Nephron progenitor cell (in vitro differentiated cells): ENCODE results near the gene FGF8.
"Not testable (repeated sequence)": the region's sequence is repeated elsewhere in the genome, so short reads cannot be mapped to it uniquely, and the experiment has no call there.

Experiments used
- DNase-seq: peaks from one replicate; pipeline ENCODE4 v3.0.0; 2021
- H3K27ac Mint-ChIP-seq: 2 replicates; pipeline ENCODE4 v1.8.0; 2021; ENCODE audit warnings: mild to moderate bottlenecking, moderate library complexity, mixed read lengths
- H3K27me3 Mint-ChIP-seq: 2 replicates; pipeline ENCODE4 v1.8.0; 2021; ENCODE audit warnings: mild to moderate bottlenecking, low read depth, mixed read lengths; ENCODE audit not compliant: poor library complexity
- H3K36me3 Mint-ChIP-seq: 2 replicates; pipeline ENCODE4 v1.8.0; 2021; ENCODE audit warnings: low read depth, mixed read lengths
- H3K4me1 Mint-ChIP-seq: 2 replicates; pipeline ENCODE4 v1.8.0; 2021; ENCODE audit warnings: mixed read lengths
- H3K4me3 Mint-ChIP-seq: 2 replicates; pipeline ENCODE4 v1.8.0; 2021; ENCODE audit warnings: mild to moderate bottlenecking, moderate library complexity, mixed read lengths
- H3K9me3 Mint-ChIP-seq: 2 replicates; pipeline ENCODE4 v1.8.0; 2021; ENCODE audit warnings: mild to moderate bottlenecking, moderate library complexity, mixed read lengths
- CTCF ChIP-seq: fragments of 200-600 bp; sonication (generic); IDR thresholded peaks from 2 replicates; pipeline ENCODE4 v1.5.0; 2021; ENCODE audit warnings: antibody characterized with exemption

Gene FGF8

GRCh38 chr10:101797403-101798059, 21.6 kb upstream of the FGF8 start:
- no peak for DNase-seq
- no peaks in the 10 kb centered on the region for H3K4me1 Mint-ChIP-seq
- no peak overlapping the region for H3K27ac Mint-ChIP-seq
- peaks cover 92% of the 10 kb centered on the region for H3K36me3 Mint-ChIP-seq
- no peaks in the 10 kb centered on the region for H3K9me3 Mint-ChIP-seq
- H3K27me3 Mint-ChIP-seq, result no peaks in the 10 kb centered on the region
- no peak for TF ChIP-seq CTCF
- H3K4me3 Mint-ChIP-seq, result no peak overlapping the region

- peaks cover 76% of the 10 kb centered on the region for H3K36me3 Mint-ChIP-seq
- no peak overlapping the region for H3K4me3 Mint-ChIP-seq
- no peak overlapping the region for H3K27ac Mint-ChIP-seq
- no peak for TF ChIP-seq CTCF
- H3K4me1 Mint-ChIP-seq, result no peaks in the 10 kb centered on the region
- no peaks in the 10 kb centered on the region for H3K27me3 Mint-ChIP-seq
- no peak for DNase-seq
- no peaks in the 10 kb centered on the region for H3K9me3 Mint-ChIP-seq
Observed at GRCh38 chr10:101793526-101793925, 17.6 kb upstream of the FGF8 start.

GRCh38 chr10:101789686-101790085, 13.8 kb upstream of the FGF8 start:
- Mint-ChIP-seq H3K9me3 (no peaks in the 10 kb centered on the region), H3K36me3 (peaks cover 67% of the 10 kb centered on the region), H3K27me3 (no peaks in the 10 kb centered on the region), H3K27ac (no peak overlapping the region), H3K4me3 (no peak overlapping the region), H3K4me1 (no peaks in the 10 kb centered on the region)
- no peak for TF ChIP-seq CTCF
- no peak for DNase-seq

- DNase-seq, H3K4me1 Mint-ChIP-seq, H3K9me3 Mint-ChIP-seq, H3K27ac Mint-ChIP-seq, H3K4me3 Mint-ChIP-seq, H3K27me3 Mint-ChIP-seq: not testable (repeated sequence)
- H3K36me3 Mint-ChIP-seq, result peaks cover 62% of the 10 kb centered on the region
Observed at GRCh38 chr10:101789231-101789630, 13.3 kb upstream of the FGF8 start.

GRCh38 chr10:101785801-101786200, 9.9 kb upstream of the FGF8 start:
- TF ChIP-seq CTCF, result no peak
- peaks cover 34% of the 10 kb centered on the region for H3K36me3 Mint-ChIP-seq

GRCh38 chr10:101784558-101784957, 8.6 kb upstream of the FGF8 start:
- no peak for TF ChIP-seq CTCF
- DNase-seq, result no peak
- Mint-ChIP-seq H3K27ac (peak overlapping the region; percentile 94), H3K36me3 (peaks cover 30% of the 10 kb centered on the region), H3K27me3 (no peaks in the 10 kb centered on the region), H3K4me1 (peaks cover 44% of the 10 kb centered on the region), H3K9me3 (no peaks in the 10 kb centered on the region), H3K4me3 (peak overlapping the region; percentile 100)

More at GRCh38 chr10:101785801-101786200, 9.9 kb upstream of the FGF8 start:
- H3K4me3 Mint-ChIP-seq, result no peak overlapping the region
- H3K4me1 Mint-ChIP-seq, result peaks cover 37% of the 10 kb centered on the region
- H3K27ac Mint-ChIP-seq, result peak overlapping the region; percentile 50
- no peaks in the 10 kb centered on the region for H3K27me3 Mint-ChIP-seq
- no peak for DNase-seq
- H3K9me3 Mint-ChIP-seq, result no peaks in the 10 kb centered on the region
